Panc1 (cell line): ENCODE results near the gene PDILT.

Source experiments
- POLR2AphosphoS5 ChIP-seq: IDR thresholded peaks from 2 replicates; pipeline ENCODE4 v1.6.1; 2012; ENCODE audit warnings: mild to moderate bottlenecking, low read depth, low read length, moderate library complexity
- SIN3A ChIP-seq: IDR thresholded peaks from 2 replicates; pipeline ENCODE4 v1.6.1; 2012; ENCODE audit warnings: low read depth, mild to moderate bottlenecking, low read length, moderate library complexity, borderline replicate concordance; ENCODE audit not compliant: insufficient read depth
- TCF7L2 ChIP-seq: IDR thresholded peaks from 2 replicates; pipeline ENCODE4 v1.6.1; 2011; ENCODE audit warnings: mild to moderate bottlenecking, low read depth, low read length, inconsistent platforms
- TF ChIP-seq, protein P1 (sequence below): fragments of 450-650 bp; IDR thresholded peaks from 2 replicates; pipeline ENCODE4 v1.5.1; 2017; ENCODE audit warnings: mild to moderate bottlenecking

DNA sequence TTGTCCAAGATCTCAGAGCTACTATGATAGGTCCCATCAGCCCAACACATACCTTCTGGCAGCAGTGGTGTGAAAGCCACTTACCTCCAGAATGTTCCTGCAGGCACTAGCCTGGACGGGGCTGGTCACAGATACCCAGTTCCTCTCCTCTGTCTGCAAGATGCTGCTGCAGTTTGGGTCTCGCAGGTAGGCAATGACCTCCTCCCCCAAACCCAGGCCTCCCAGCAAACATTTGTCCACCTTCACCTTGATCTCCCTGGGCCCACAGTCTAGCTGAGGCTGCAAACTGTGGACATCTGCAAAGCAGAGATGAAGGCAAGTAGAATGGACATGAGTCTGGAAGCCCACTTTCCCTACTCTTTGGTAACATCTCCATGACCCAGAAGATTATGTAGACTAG, 84.4 kb downstream of the PDILT start:
- TF ChIP-seq SIN3A (no peak), TCF7L2 (no peak), POLR2AphosphoS5 (no peak)
- TF ChIP-seq, protein P1, sequence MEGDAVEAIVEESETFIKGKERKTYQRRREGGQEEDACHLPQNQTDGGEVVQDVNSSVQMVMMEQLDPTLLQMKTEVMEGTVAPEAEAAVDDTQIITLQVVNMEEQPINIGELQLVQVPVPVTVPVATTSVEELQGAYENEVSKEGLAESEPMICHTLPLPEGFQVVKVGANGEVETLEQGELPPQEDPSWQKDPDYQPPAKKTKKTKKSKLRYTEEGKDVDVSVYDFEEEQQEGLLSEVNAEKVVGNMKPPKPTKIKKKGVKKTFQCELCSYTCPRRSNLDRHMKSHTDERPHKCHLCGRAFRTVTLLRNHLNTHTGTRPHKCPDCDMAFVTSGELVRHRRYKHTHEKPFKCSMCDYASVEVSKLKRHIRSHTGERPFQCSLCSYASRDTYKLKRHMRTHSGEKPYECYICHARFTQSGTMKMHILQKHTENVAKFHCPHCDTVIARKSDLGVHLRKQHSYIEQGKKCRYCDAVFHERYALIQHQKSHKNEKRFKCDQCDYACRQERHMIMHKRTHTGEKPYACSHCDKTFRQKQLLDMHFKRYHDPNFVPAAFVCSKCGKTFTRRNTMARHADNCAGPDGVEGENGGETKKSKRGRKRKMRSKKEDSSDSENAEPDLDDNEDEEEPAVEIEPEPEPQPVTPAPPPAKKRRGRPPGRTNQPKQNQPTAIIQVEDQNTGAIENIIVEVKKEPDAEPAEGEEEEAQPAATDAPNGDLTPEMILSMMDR = no peak
